Esophagus mucosa (tissue), 1 donor: Measurements from ENCODE around the gene ZNF433. TPM values are rescaled to one million over a fixed set of nuclear protein-coding genes. Genes with fewer than 3 reads are reported as not detected.
A peak's percentile ranks its signal among the peaks of the same experiment; 100 is the strongest.
"Not testable (repeated sequence)": the region's sequence is repeated elsewhere in the genome, so short reads cannot be mapped to it uniquely, and the experiment has no call there.

Source experiments
- ATAC-seq: fragments of 200-7000 bp; cut with Tn5 transposase; one replicate; pipeline ENCODE4 v1.9.1; 2020
- total RNA-seq: library from RNA; stranded (reverse); gene quantifications from one replicate; pipeline ENCODE4 v1.2.4, GENCODE V29; 2023
- donor health status: DM: yes; HTN: yes; CAD: no.

ZNF433 gene
- 4.0 TPM for total RNA-seq

DNA sequence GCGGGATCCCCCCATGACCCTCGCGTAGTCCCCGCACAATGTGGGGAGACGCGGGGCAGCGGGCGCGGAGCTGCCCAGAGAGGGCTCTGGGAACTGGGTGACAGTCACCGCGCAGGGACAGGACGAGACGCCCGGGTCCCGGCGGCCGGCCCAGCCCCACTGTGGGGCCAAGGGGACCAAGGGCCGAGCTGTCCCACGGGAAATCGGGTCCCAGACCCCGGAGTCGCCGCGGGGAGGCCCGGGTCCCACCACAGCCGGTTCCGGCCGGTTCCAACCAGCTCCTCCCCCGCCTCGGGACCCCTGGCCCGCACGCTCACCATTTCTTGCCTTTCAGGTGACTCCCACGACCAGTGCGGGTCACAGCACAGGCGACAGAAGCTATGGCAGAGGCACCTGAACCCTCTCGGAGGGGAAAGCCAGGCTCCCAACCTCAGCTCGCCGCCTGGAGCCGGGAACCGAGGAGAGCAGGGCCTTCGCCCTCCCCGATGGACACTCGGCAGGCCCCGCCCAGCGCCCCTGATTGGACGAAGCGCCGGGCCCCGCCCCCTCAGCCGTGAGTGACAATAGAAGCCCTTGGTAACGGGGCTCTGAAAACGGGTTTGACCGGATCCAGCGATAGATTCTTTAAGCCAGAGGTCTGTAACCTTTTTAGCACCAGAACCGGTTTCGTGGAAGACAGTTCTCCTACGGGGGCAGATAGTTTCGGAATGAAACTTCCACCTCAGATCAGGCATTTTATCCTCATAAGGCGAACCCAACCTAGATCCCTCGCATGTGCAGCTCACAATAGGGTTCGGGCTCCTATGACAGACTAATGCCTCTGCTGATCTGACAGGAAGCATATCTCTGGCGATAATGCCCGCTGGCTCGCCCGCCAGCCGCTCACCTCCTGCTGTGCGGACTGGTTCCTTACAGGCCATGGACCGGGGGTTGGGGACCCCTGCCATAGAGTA is at the start of gene ZNF433:
Gene ZNF433, minus strand, starts transcription at position 460 of the 953 bp plus-strand sequence. Its CDS starts 140 bp downstream, at position 320.
- ATAC-seq: peak; percentile 100

GRCh38 chr19:12083336-12083735 is 47.9 kb upstream of the ZNF433 start:
- not testable (repeated sequence) for ATAC-seq

DNA sequence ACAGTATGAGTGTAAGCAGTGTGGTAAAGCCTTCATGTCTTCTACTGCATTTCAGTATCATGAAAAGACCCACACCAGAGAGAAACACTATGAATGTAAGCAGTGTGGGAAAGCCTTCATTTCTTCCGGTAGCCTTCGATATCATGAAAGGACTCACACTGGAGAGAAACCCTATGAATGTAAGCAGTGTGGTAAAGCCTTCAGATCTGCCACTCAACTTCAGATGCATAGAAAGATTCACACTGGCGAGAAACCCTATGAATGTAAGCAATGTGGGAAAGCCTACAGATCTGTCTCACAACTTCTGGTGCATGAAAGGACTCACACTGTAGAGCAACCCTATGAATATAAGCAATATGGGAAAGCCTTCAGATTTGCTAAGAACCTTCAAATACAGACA is 41.9 kb upstream of the ZNF433 start:
- ATAC-seq: no peak

DNA sequence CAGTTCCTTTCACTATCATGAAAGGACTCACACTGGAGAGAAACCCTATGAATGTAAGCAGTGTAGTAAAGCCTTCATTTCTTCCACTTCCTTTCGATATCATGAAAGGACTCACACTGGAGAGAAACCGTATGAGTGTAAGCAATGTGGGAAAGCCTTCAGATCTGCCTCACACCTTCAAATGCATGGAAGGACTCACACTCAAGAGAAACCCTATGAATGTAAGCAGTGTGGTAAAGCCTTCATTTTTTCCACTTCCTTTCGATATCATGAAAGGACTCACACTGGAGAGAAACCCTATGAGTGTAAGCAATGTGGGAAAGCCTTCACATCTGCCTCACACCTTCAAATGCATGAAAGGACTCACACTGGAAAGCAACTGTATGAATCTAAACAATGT is 40.9 kb upstream of the ZNF433 start:
- not testable (repeated sequence) for ATAC-seq

DNA sequence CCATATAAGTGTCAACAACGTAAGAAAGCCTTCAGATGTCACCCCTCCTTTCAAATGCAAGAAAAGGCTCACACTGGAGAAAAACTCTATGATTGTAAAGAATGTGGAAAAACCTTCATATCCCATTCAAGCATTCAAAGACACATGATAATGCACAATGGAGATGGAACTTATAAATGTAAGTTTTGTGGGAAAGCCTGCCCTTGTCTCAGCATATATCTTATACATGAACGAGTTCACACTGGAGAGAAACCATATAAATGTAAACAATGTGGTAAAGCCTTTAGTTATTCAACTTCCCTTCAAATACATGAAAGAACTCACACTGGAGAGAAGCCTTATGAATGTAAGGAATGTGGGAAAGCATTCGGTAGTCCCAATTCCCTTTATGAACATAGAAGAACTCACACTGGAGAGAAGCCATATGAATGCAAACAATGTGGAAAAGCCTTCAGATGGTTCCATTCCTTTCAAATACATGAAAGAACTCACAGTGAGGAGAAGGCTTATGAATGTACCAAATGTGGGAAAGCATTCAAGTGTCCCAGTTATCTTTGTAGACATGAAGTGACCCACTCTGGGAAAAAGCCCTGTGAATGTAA is 40.2 kb upstream of the ZNF433 start:
- no peak for ATAC-seq

DNA sequence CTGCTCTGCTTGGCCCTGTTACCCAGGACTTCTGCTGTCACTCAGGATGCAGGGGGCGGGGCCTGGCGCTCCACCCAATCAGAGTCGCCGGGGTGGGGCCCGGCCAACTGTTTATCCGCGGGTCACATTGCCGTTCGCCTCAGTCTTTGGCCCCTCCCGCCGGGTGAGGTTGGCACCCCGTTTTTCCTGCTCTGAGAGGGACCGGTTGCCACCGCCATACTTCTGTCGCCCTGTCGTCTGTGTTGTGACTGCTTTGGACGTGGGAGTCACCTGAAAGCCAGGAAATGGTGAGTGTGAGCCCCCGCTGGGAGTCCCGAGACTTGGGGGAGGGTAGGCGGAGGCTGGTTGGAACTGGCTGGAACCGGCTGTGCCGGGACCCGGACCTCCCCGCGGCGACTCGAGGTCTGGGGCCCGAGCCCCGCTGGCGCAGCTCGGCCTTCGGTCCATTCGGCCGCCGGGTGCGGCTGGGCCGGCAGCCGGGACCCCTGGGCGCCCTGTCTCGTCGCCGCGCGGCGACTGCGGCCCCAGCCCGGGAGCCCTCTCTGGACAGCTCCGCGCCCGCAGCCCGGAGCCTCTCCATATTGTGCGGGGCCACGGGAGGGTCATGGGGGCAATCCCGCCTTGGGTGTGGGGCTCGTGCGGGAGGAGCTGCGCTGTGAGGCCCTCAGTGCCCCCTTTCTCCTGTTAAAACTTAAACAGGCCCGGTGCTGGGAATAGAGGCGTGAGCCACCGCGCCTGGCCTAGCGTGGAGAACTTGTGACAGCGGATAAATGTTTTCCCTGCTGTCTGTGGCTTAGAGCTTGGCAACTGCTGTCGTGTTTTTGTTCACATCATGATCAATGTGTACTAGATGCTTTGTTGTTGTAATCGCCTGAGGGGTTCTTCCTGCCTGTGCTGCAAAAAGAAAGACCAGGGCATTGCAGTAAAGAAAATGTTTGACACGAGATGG is 29.4 kb upstream of the ZNF433 start, which contains the start of gene ZNF844:
Gene ZNF844, plus strand, starts transcription at position 142 of the 949 bp plus-strand sequence. Its CDS starts 143 bp downstream, at position 285.
- peak; percentile 97 for ATAC-seq

- no peak for ATAC-seq
Observed at GRCh38 chr19:12055784-12056183, 20.3 kb upstream of the ZNF433 start.

GRCh38 chr19:12052497-12053169 is 17.2 kb upstream of the ZNF433 start, which contains the start of gene ZNF878:
TSS of gene ZNF878 (minus strand) at chr19:12052961. CDS start at chr19:12052801, 160 bp downstream.
- peak; percentile 95 for ATAC-seq

DNA sequence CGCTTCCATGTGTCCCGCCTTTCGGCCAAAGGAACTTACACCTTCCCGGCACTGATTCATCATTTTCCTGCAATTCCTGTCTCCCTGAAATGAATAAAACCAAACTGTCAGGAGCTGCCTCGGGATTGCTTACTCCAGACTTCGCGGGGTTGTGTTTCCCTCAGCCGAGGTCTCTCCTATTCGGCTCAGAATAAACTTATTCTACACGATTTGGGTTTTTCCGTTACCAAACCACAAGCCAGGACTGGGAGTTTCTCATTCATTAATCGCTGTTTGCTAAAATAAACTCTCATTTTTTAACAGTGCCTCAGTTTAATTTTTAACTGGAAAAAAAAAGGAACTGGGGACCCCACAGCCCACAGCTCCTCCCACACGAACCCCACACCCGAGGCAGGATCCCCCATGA is 16.6 kb upstream of the ZNF433 start:
- no peak for ATAC-seq

GRCh38 chr19:12047868-12048267 is 12.4 kb upstream of the ZNF433 start:
- ATAC-seq: no peak

- ATAC-seq: no peak
Observed at GRCh38 chr19:12043752-12044422, 8.4 kb upstream of the ZNF433 start.

DNA sequence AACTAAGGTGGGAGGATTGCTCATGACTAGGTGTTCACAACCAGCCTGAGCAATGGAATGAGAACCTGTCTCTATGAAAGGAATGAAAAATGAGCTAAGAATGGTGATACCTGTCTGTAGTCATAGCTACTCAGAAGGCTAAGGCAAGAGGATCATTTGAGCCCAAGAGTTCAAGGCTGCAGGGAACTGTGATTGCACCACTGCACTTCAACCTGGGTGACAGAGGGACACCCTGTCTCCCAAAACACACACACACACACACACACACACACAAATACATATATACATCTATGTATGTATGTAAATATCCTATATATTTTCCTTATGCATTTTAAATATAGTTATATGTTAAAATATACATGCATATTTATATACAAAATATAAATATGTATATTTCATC is 7.4 kb upstream of the ZNF433 start:
- no peak for ATAC-seq

- ATAC-seq: no peak
Observed at GRCh38 chr19:12034620-12035019, 859 bp downstream of the ZNF433 start.

- ATAC-seq: no peak
Observed at GRCh38 chr19:12034198-12034597, 1.3 kb downstream of the ZNF433 start.

- ATAC-seq: no peak
Observed at GRCh38 chr19:12015753-12016116, 19.7 kb downstream of the ZNF433 start.

GRCh38 chr19:12015015-12015752 is 20.3 kb downstream of the ZNF433 start:
- no peak for ATAC-seq

- ATAC-seq: no peak
Observed at GRCh38 chr19:12000152-12000981, 35.1 kb downstream of the ZNF433 start.

- peak; percentile 22 for ATAC-seq
Observed at GRCh38 chr19:11995174-11995573, 40.3 kb downstream of the ZNF433 start.

GRCh38 chr19:11991921-11992320 is 43.6 kb downstream of the ZNF433 start:
- ATAC-seq: not testable (repeated sequence)

GRCh38 chr19:11989112-11989456 is 46.4 kb downstream of the ZNF433 start:
- ATAC-seq: no peak
